Measurements from ENCODE around the gene COL15A1. TPM values are rescaled to one million over a fixed set of nuclear protein-coding genes. Genes with fewer than 3 reads are reported as not detected.
"Not testable (repeated sequence)": the region's sequence is repeated elsewhere in the genome, so short reads cannot be mapped to it uniquely, and the experiment has no call there.

Gene COL15A1
- total RNA-seq, 2 experiments from 2014 or later, result 0.30 to 0.33 TPM

DNA sequence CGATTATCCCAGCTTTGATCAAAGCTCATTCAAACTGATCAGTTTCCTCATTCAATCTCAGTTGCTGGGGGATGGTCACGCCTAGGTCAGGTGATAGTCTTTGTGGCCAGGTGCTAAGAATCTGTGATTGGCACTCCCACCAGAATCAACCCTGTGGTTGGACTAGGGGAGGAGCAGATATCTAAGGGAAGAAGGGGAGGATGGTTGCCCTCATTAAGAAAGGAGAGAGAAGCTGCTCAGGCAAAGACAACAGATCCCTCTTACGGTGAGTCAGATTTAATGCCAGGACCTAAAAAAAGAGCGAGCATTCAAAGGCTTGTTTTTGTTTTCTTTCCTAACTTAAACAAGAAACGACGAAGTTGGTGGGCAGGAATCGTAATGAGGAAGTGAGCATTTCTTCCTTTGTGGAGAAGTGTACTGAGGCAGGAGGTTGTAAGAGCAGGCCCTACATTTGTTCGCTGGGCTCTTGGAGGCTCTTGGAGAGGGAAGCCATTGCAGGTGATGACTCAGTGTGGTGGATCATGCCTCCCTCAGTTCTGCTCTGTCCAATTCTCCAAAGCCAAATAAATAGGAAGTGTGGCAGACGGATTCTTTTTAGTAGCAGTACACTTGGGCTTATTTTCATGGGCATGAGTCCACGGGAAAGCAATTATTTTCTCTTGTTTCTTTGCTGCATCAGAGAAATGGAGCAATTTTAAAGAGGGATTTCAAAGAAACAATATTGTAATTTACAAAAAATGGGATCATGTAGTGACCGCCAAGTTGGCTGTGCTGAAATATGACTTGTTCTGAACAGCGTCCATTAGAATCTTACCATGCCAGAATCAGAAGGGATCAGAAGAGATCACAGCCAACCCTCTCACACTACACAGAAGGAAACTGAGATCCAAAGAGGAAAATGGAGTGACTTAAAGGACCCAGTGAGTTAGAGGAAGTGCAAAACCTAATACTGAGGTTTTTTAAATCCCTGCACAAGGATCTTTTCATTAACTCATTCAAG is 142.5 kb downstream of the COL15A1 start:
- no peak for DNase-seq
- H3K36me3 Mint-ChIP-seq (ENCODE audit: low read depth), result peaks cover 28% of the 10 kb centered on the region
- H3K27me3 Mint-ChIP-seq, result peaks cover 15% of the 10 kb centered on the region
- POLR2A ChIA-PET, result interaction anchor here (0.9 to 2.2 kb wide), 6 partner anchors 9 to 28 kb away, joined by 3 to 9 read pairs (median 6); partner anchors contain the start of gene TGFBR1
- CTCF ChIA-PET, result interaction anchor here (1.3 to 1.6 kb wide), 2 partner anchors 10 to 27 kb away, joined by 3 to 5 read pairs; no protein-coding TSS in a partner anchor
- peaks cover 24% of the 10 kb centered on the region for H3K4me1 Mint-ChIP-seq
- peaks cover 22% of the 10 kb centered on the region for H3K9me3 Mint-ChIP-seq
- no peak overlapping the region for H3K27ac Mint-ChIP-seq
- no peak overlapping the region for H3K4me3 Mint-ChIP-seq

DNA sequence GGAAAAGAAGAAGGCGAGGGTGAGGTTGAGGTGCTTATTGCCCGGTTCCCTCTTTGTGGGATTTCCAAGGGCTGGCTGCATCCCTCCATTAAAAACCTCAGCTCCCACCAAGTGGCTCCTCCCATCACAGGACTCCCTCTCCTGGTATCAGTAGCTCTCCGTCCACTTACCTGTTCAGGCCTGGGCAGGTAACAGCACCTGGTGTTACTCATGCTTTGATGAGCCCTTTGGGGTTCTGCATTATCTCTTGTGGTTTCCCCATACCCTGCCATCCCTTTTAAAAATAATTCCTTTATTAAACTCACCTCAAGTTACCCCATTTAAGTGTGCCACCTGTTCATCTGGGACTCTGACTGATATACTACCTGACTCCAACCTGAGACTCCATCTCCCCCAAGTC is 143.8 kb downstream of the COL15A1 start:
- DNase-seq, result no peak
- Mint-ChIP-seq H3K4me3 (no peak overlapping the region), H3K27me3 (peaks cover 9% of the 10 kb centered on the region), H3K36me3 (ENCODE audit: low read depth) (peaks cover 34% of the 10 kb centered on the region), H3K9me3 (peaks cover 22% of the 10 kb centered on the region), H3K4me1 (peaks cover 35% of the 10 kb centered on the region), H3K27ac (no peak overlapping the region)
- CTCF ChIA-PET, result no interaction called here
- POLR2A ChIA-PET, result no interaction called here

DNA sequence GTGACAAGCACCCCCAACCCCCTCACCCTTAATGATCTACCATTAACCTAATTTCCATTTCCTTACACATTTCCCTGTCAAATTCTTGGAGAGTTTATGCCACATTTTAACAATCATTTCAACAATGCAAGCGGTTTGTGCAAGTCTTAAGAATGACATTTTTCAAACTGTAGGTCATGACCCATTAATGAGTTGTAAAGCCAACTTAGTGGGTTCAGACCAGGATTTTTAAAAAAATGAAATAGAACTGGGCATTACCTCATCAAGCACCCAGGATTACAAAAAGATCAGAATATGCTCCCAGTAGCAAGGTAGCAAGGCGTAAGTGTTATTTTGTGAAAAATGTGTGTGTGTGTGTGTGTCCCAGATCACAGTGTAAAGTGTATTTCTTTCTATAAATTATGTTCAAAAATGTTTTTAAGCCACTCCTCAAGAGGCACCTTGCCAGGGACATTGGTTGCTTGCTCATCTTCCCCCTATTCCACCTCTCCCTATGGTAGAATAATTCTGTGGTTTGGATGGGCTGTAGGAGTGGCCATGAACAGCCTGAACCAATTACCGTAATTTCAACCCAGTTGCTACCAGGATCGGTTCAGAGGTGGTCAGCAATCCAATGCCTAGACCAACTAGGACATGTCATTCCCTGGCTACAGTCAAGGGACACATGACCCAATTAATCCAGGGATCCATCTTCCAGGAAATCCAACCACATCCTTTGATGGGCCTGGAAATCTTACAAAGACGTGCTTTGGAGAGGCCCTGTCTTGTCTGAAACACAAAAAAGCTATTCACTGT is 146.8 kb downstream of the COL15A1 start:
- peaks cover 44% of the 10 kb centered on the region for H3K36me3 Mint-ChIP-seq (ENCODE audit: low read depth)
- peaks cover 60% of the 10 kb centered on the region for H3K4me1 Mint-ChIP-seq
- peaks cover 22% of the 10 kb centered on the region for H3K9me3 Mint-ChIP-seq
- H3K27me3 Mint-ChIP-seq, result no peaks in the 10 kb centered on the region
- ChIA-PET CTCF (interaction anchor here (1.0 to 6.9 kb wide), 5 partner anchors 8 to 31 kb away, joined by 3 to 57 read pairs (median 11); partner anchors contain the start of gene TGFBR1), POLR2A (interaction anchor here (0.6 to 8.5 kb wide), 4 partner anchors 12 to 36 kb away, joined by 5 to 166 read pairs (median 84); partner anchors contain the start of gene TGFBR1)
- DNase-seq, result no peak
- peak overlapping the region; percentile 69 for H3K27ac Mint-ChIP-seq
- no peak overlapping the region for H3K4me3 Mint-ChIP-seq

DNA sequence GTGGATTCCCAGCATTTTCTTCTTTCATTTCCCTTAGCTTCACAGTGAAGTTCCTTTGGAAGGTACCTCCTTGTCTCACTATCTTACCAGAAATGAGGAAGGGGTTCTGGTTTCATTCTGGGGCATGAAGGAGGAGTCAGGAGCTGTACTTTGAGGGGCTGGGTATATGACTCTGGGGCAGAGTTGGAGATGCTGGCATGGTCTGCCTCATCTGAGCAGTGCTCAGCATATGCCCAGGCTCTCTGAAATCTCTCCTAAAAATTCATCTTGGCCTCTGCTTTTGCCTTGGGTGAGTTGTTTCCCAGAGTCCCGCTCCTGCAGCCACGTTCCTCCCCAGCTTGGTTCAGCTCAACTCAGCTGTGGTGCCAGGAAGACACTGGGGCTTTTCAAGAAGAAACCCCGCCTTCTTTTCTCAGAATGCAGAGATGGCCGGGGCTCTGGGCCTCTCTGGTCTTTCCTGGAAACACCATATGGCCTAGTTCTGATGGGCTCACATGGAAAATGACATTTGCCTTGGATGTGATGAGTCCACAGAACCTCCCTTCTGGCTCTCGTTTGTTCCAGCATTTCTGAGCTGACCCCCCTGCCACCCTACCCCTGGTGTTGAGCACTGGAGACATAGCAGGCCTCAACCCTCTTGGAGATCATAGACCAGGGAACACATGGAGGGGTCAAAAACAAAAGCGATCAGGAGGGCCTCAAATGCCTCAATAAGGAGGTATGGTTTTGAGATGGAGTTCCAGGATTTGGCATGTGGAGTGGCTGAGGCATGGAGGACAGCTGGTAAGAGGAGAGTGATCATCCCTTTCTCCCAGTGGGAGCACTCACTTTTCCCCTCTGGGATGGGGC is 149.2 kb downstream of the COL15A1 start:
- Mint-ChIP-seq H3K27ac (peak overlapping the region; percentile 100), H3K4me1 (peaks cover 68% of the 10 kb centered on the region), H3K27me3 (no peaks in the 10 kb centered on the region), H3K9me3 (peaks cover 22% of the 10 kb centered on the region), H3K36me3 (ENCODE audit: low read depth) (peaks cover 52% of the 10 kb centered on the region), H3K4me3 (peak overlapping the region; percentile 41)
- ChIA-PET CTCF (interaction anchor here (1.0 to 6.9 kb wide), 13 partner anchors 10 to 244 kb away, joined by 3 to 57 read pairs (median 5); partner anchors contain the start of gene TGFBR1), POLR2A (interaction anchor here (0.7 to 8.5 kb wide), 25 partner anchors 10 to 129 kb away, joined by 3 to 166 read pairs (median 5); partner anchors contain the start of genes ALG2, SEC61B and TGFBR1)
- peak; percentile 83 for DNase-seq

DNA sequence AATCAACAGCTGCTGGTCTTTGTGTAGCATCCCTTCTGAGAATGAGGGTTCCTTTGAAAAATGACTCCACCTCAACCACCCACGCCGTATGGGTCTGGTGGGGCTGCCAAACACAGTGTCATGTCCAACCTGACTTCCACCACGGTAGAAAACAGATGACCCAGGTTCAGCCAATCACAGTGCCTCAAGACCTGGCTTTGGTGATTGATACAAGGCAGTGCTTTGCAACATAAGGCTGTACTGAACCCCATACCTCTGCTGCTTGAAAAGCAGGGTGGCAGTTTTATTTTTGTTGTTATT is 149.7 kb downstream of the COL15A1 start:
- ChIA-PET CTCF (interaction anchor here (1.0 to 6.9 kb wide), 9 partner anchors 10 to 95 kb away, joined by 3 to 57 read pairs (median 8); partner anchors contain the start of gene TGFBR1), POLR2A (interaction anchor here (1.0 to 8.5 kb wide), 18 partner anchors 10 to 118 kb away, joined by 3 to 166 read pairs (median 8); partner anchors contain the start of gene TGFBR1)
- Mint-ChIP-seq H3K4me1 (peaks cover 71% of the 10 kb centered on the region), H3K27me3 (no peaks in the 10 kb centered on the region), H3K9me3 (peaks cover 23% of the 10 kb centered on the region), H3K27ac (peak overlapping the region; percentile 100), H3K36me3 (ENCODE audit: low read depth) (peaks cover 52% of the 10 kb centered on the region), H3K4me3 (no peak overlapping the region)
- peak; percentile 71 for DNase-seq

DNA sequence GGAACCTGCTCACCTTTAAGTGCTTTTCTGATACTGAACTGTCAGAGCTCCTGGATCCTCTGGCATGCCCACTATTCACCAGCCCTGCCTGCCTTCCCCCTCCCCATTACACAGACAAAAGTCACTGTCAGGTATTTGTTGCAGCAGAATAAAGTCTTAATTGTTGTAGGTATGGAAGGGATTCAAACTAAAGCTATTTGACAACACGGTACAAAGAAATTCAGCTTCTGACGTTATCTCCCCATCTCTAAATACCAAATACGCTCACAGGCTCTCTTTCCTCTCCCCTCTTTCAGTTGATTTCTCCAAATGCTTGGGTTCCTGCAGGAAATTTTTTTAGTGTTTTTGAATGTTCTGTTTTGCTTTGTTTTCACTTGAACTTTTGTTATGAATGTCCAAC is 151.9 kb downstream of the COL15A1 start:
- Mint-ChIP-seq H3K9me3 (peaks cover 23% of the 10 kb centered on the region), H3K4me1 (peaks cover 86% of the 10 kb centered on the region), H3K36me3 (ENCODE audit: low read depth) (peaks cover 57% of the 10 kb centered on the region), H3K4me3 (no peak overlapping the region), H3K27me3 (no peaks in the 10 kb centered on the region), H3K27ac (no peak overlapping the region)
- ChIA-PET CTCF (interaction anchor here (5.8 to 6.9 kb wide), 2 partner anchors 8 to 37 kb away, joined by 41 to 57 read pairs; partner anchors contain the start of gene TGFBR1), POLR2A (interaction anchor here (0.6 to 8.5 kb wide), 4 partner anchors 9 to 37 kb away, joined by 3 to 166 read pairs (median 68); partner anchors contain the start of gene TGFBR1)
- no peak for DNase-seq

DNA sequence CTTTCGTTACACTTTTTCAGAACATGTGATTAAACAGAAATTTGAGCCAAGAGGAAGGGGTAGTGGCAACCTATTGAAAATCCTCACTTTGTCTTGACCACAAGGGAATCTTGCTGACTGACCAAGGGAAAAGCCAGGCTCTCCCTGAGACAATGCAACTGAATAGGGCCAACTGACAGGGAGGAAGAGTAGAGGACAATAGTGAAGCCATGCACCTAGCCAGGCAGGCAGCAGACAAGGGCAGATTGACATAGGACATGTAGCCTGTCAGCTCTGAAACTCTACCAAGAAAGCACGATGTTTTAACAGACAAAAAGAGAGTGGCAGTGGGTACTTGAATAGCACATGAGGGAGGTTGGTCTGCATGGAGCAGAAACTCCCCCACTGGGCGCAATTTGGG is 152.7 kb downstream of the COL15A1 start:
- peaks cover 19% of the 10 kb centered on the region for H3K9me3 Mint-ChIP-seq
- peaks cover 50% of the 10 kb centered on the region for H3K36me3 Mint-ChIP-seq (ENCODE audit: low read depth)
- no peak overlapping the region for H3K4me3 Mint-ChIP-seq
- DNase-seq, result no peak
- H3K27ac Mint-ChIP-seq, result no peak overlapping the region
- ChIA-PET CTCF (interaction anchor here (5.8 to 6.9 kb wide), 2 partner anchors 7 to 38 kb away, joined by 41 to 57 read pairs; partner anchors contain the start of gene TGFBR1), POLR2A (interaction anchor here (6.6 to 8.5 kb wide), 2 partner anchors 9 to 38 kb away, joined by 132 to 166 read pairs; partner anchors contain the start of gene TGFBR1)
- H3K27me3 Mint-ChIP-seq, result no peaks in the 10 kb centered on the region
- H3K4me1 Mint-ChIP-seq, result peaks cover 84% of the 10 kb centered on the region

DNA sequence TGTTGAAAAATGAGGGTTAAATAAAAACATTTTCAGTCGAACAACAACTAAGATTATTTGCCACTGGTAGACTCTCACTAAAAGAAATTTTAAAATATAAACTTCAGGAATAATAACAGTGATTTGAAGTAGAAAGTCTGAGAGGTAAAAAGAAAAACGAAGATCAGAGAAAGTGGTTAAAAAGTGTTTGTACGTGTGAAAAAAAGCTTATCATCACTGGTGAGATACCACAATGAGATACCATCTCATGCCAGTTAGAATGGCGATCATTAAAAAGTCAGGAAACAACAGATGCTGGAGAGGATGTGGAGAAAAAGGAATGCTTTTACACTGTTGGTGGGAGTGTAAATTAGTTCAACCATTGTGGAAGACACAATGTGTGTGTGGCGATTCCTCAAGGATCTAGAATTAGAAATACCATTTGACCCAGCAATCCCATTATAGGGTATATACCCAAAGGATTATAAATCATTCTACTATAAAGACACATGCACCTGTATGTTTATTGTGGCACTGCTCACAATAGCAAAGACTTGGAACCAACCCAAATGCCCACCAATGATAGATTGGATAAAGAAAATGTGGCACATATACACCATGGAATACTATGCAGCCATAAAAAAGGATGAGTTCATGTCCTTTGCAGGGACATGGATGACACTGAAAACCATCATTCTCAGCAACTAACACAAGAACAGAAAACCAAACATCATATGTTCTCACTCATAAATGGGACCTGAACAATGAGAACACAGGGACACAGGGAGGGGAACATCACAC is 156.3 kb downstream of the COL15A1 start:
- peaks cover 19% of the 10 kb centered on the region for H3K9me3 Mint-ChIP-seq
- H3K36me3 Mint-ChIP-seq (ENCODE audit: low read depth), result peaks cover 34% of the 10 kb centered on the region
- H3K27ac Mint-ChIP-seq, DNase-seq, CTCF ChIA-PET, H3K4me3 Mint-ChIP-seq, H3K27me3 Mint-ChIP-seq: not testable (repeated sequence)
- peaks cover 73% of the 10 kb centered on the region for H3K4me1 Mint-ChIP-seq
- POLR2A ChIA-PET, result interaction anchor here (1.0 to 7.7 kb wide), 3 partner anchors 40 to 42 kb away, joined by 3 to 108 read pairs (median 6); no protein-coding TSS in a partner anchor

DNA sequence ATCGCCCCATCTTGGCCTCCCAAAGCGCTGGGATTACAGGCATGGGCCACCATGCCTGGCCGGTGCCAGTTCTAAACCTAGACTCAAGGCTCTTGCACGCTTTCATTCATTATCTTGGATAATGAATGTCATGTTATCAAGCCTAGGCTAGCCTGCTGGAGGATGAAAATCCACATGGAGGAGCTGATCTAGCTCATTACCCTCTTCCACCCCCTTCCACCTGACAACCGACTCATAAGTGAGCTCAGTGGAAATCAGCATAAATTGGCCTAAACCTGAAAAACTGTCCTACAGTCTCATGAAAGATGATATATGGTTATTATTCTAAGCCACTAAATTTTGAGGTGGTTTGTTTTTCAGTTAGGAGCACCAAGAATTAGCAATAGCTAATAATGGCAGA is 157.6 kb downstream of the COL15A1 start:
- POLR2A ChIA-PET, result interaction anchor here (1.3 to 8.3 kb wide), 3 partner anchors 9 to 42 kb away, joined by 3 to 166 read pairs (median 108); no protein-coding TSS in a partner anchor
- H3K27me3 Mint-ChIP-seq, result no peaks in the 10 kb centered on the region
- DNase-seq, result no peak
- CTCF ChIA-PET, result interaction anchor here (1.6 to 6.1 kb wide), 2 partner anchors 8 to 43 kb away, joined by 6 to 57 read pairs; no protein-coding TSS in a partner anchor
- H3K4me1 Mint-ChIP-seq, result peaks cover 68% of the 10 kb centered on the region
- no peak overlapping the region for H3K4me3 Mint-ChIP-seq
- H3K27ac Mint-ChIP-seq, result no peak overlapping the region
- H3K9me3 Mint-ChIP-seq, result peaks cover 19% of the 10 kb centered on the region
- peaks cover 33% of the 10 kb centered on the region for H3K36me3 Mint-ChIP-seq (ENCODE audit: low read depth)

DNA sequence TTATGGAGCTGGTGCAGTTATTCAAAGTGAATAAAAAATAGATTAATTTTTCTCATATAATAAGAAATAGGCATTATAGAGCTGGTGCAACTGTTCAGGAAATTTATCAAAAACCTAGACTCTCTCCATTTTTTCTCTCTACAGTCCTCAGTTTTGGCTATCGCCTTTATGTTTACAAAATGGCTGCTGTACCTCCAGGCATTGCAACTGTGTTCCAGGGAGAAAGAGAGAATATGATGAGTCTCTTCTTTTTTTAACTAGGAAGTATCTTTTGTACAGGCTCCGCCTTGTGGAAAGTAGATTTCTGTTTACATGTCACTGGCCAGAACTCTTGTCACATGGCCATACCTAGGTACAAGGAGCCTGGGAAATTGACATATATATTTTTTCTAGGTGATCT is 158.1 kb downstream of the COL15A1 start:
- ChIA-PET POLR2A (interaction anchor here (0.8 to 8.3 kb wide), 4 partner anchors 9 to 42 kb away, joined by 3 to 166 read pairs (median 56); no protein-coding TSS in a partner anchor), CTCF (interaction anchor here (1.6 to 6.1 kb wide), 2 partner anchors 9 to 44 kb away, joined by 6 to 57 read pairs; no protein-coding TSS in a partner anchor)
- Mint-ChIP-seq H3K4me1 (peaks cover 66% of the 10 kb centered on the region), H3K4me3 (no peak overlapping the region), H3K36me3 (ENCODE audit: low read depth) (peaks cover 30% of the 10 kb centered on the region), H3K27me3 (no peaks in the 10 kb centered on the region), H3K9me3 (peaks cover 19% of the 10 kb centered on the region), H3K27ac (no peak overlapping the region)
- DNase-seq, result no peak
